ENCODE data around the gene SNX14.

- TF ChIP-seq CTCF (IDR thresholded peaks at IDR 0.05) (no peak), POLR2AphosphoS5 (IDR thresholded peaks at IDR 0.05) (peak in 2 of 3 donors; percentile 16 to 42)
Measured at GRCh38 chr6:85464260-85464644, 129.4 kb downstream of the SNX14 start.

Data from stomach (tissue), 4 donors.